ENCODE data around the gene PRR29. TPM values are rescaled to one million over a fixed set of nuclear protein-coding genes. Genes with fewer than 3 reads are reported as not detected.

The PRR29 gene
- total and polyA plus RNA-seq, 2 donors (not counting 1 experiment from before 2014, with no cell fraction given), result 0.03 TPM; not detected in 1

DNA sequence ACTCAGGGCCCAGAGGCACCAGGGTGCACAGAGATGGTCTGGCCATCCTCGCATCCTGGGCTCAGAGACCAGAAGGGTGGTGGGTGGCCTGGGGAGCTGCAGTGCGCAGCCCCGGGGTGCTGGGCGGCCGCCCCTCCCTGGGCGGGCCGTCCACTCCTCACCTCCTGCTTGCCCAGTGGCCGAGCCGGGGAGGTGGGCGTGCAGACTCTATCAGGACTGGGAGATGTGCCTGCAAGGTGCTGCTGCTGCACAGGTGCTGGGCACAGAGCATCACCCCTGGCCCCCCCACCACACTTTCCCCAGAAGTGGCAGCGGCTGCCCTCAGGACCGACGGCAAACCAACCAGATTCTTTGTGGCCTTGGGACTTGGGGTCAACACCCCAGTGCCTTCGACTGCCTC is 25.4 kb upstream of the PRR29 start, which contains the start of gene SCN4A:
Gene SCN4A (minus strand): TSS at position 123 of the 400 bp plus-strand sequence. CDS start 77 bp downstream, at position 46.
- no peak for DNase-seq
- Histone ChIP-seq H3K9ac (ENCODE audit: low read length) (no peak within 1 kb of the TSS), H3K4me1 (ENCODE audit: control insufficient read depth in 2 of 2, insufficient read depth in 2 of 2, low read length in 2 of 2) (no peaks in the 10 kb centered on the region), H4K20me1 (ENCODE audit: control insufficient read depth, insufficient read depth, low read length, poor library complexity, severe bottlenecking) (no peaks in the 10 kb centered on the region), H3K4me3 (ENCODE audit: control extremely low read depth in 1 of 5, extremely low read depth in 1 of 5, insufficient read depth in 1 of 5, low read depth in 2 of 5, low read length in 4 of 5) (no peak within 1 kb of the TSS), H3K4me2 (replicated peaks; ENCODE audit: low read depth, low read length, poor library complexity, severe bottlenecking) (no peak within 1 kb of the TSS), H3K36me3 (replicated peaks in 1 of 2; ENCODE audit: control extremely low read depth in 1 of 2, control insufficient read depth in 1 of 2, extremely low read depth in 1 of 2, insufficient read depth in 2 of 2, low read length in 1 of 2) (no peaks in the 10 kb centered on the region), H3K27ac (ENCODE audit: low read length in 2 of 2) (no peak within 1 kb of the TSS), H3K9me3 (ENCODE audit: control extremely low read depth in 1 of 3, control insufficient read depth in 2 of 3, insufficient read depth in 1 of 3, low read length in 2 of 3) (no peaks in the 10 kb centered on the region), H3K79me2 (ENCODE audit: control insufficient read depth, insufficient read depth, low read length) (no peaks in the 10 kb centered on the region), H2AFZ (ENCODE audit: insufficient read depth, low read depth, low read length, poor library complexity, severe bottlenecking) (no peak within 1 kb of the TSS), H3K27me3 (replicated peaks in 1 of 4; ENCODE audit: control extremely low read depth in 1 of 4, control insufficient read depth in 3 of 4, insufficient read depth in 4 of 4, low read length in 3 of 4) (peaks cover 0 to 10% (median 5%) of the 10 kb centered on the region in 4 experiments)
- intact Hi-C loops (cut with micrococcal nuclease), result no loop called here
- H3K4me1 Mint-ChIP-seq, result no peaks in the 10 kb centered on the region
- H3K27me3 Mint-ChIP-seq, result peaks cover 13% of the 10 kb centered on the region
- ATAC-seq (ENCODE audit: low read depth), result no peak
- ChIA-PET POLR2A (no interaction called here), CTCF (no interaction called here)
- H3K27ac Mint-ChIP-seq, result no peak within 1 kb of the TSS
- no peaks in the 10 kb centered on the region for H3K9me3 Mint-ChIP-seq (ENCODE audit: insufficient read depth)
- no peak for TF ChIP-seq EZH2 (IDR thresholded peaks at IDR 0.05; ENCODE audit: borderline replicate concordance, insufficient read depth, low read depth, low read length, poor library complexity, severe bottlenecking)
- TF ChIP-seq, protein P1, sequence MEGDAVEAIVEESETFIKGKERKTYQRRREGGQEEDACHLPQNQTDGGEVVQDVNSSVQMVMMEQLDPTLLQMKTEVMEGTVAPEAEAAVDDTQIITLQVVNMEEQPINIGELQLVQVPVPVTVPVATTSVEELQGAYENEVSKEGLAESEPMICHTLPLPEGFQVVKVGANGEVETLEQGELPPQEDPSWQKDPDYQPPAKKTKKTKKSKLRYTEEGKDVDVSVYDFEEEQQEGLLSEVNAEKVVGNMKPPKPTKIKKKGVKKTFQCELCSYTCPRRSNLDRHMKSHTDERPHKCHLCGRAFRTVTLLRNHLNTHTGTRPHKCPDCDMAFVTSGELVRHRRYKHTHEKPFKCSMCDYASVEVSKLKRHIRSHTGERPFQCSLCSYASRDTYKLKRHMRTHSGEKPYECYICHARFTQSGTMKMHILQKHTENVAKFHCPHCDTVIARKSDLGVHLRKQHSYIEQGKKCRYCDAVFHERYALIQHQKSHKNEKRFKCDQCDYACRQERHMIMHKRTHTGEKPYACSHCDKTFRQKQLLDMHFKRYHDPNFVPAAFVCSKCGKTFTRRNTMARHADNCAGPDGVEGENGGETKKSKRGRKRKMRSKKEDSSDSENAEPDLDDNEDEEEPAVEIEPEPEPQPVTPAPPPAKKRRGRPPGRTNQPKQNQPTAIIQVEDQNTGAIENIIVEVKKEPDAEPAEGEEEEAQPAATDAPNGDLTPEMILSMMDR (IDR thresholded peaks at IDR 0.05), result no peak
- H3K4me3 Mint-ChIP-seq, result no peak within 1 kb of the TSS
- 93% methylated on average over 12 of the region's 14 CpGs for WGBS (ENCODE audit: insufficient coverage)

DNA sequence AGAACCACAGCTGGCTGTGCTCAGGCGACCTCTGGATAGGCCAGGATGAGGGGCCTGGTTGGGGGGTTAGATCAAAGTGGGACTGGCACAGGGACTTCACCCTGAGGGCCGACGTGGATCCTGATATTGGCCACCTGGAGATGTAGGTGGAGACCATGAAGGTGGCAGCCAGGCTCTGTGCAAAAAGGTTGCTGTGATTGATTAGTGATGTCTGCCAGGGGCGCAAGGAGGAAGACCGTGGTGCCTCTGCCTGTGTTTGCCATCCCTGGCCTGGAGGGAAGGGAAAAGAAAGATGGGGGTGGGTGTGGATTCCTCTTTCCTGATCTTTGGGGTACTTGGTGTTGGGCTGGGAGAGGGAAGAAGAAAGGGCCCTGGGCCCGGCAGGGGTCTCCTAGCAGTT is 24.9 kb upstream of the PRR29 start:
- Mint-ChIP-seq H3K27me3 (peaks cover 13% of the 10 kb centered on the region), H3K27ac (no peak overlapping the region), H3K4me3 (no peak overlapping the region), H3K4me1 (no peaks in the 10 kb centered on the region), H3K9me3 (ENCODE audit: insufficient read depth) (no peaks in the 10 kb centered on the region)
- H3K4me2 ChIP-seq (replicated peaks; ENCODE audit: low read depth, low read length, poor library complexity, severe bottlenecking), result no peak overlapping the region
- H3K4me1 ChIP-seq (ENCODE audit: control insufficient read depth in 2 of 2, insufficient read depth in 2 of 2, low read length in 2 of 2), result no peaks in the 10 kb centered on the region
- H3K4me3 ChIP-seq (ENCODE audit: control extremely low read depth in 1 of 5, extremely low read depth in 1 of 5, insufficient read depth in 1 of 5, low read depth in 2 of 5, low read length in 4 of 5), result no peak overlapping the region
- H4K20me1 ChIP-seq (ENCODE audit: control insufficient read depth, insufficient read depth, low read length, poor library complexity, severe bottlenecking), result no peaks in the 10 kb centered on the region
- intact Hi-C loops (cut with micrococcal nuclease), result no loop called here
- 92% methylated on average over 6 of the region's 6 CpGs for WGBS (ENCODE audit: insufficient coverage)
- H3K9ac ChIP-seq (ENCODE audit: low read length), result no peak overlapping the region
- ATAC-seq (ENCODE audit: low read depth) (no peak), DNase-seq (no peak)
- H3K36me3 ChIP-seq (replicated peaks in 1 of 2; ENCODE audit: control extremely low read depth in 1 of 2, control insufficient read depth in 1 of 2, extremely low read depth in 1 of 2, insufficient read depth in 2 of 2, low read length in 1 of 2), result no peaks in the 10 kb centered on the region
- H3K27me3 ChIP-seq (replicated peaks in 1 of 4; ENCODE audit: control extremely low read depth in 1 of 4, control insufficient read depth in 3 of 4, insufficient read depth in 4 of 4, low read length in 3 of 4), result peaks cover 0 to 10% (median 5%) of the 10 kb centered on the region in 4 experiments
- H3K79me2 ChIP-seq (ENCODE audit: control insufficient read depth, insufficient read depth, low read length), result no peaks in the 10 kb centered on the region
- H3K27ac ChIP-seq (ENCODE audit: low read length in 2 of 2), result no peak overlapping the region
- ChIA-PET POLR2A (no interaction called here), CTCF (no interaction called here)
- H2AFZ ChIP-seq (ENCODE audit: insufficient read depth, low read depth, low read length, poor library complexity, severe bottlenecking), result no peak overlapping the region
- TF ChIP-seq, protein P1 (IDR thresholded peaks at IDR 0.05), result no peak
- TF ChIP-seq EZH2 (IDR thresholded peaks at IDR 0.05; ENCODE audit: borderline replicate concordance, insufficient read depth, low read depth, low read length, poor library complexity, severe bottlenecking), result no peak
- H3K9me3 ChIP-seq (ENCODE audit: control extremely low read depth in 1 of 3, control insufficient read depth in 2 of 3, insufficient read depth in 1 of 3, low read length in 2 of 3), result no peaks in the 10 kb centered on the region
